ENCODE data around the gene NINJ2. TPM values are rescaled to one million over a fixed set of nuclear protein-coding genes. Genes with fewer than 3 reads are reported as not detected.

NINJ2 gene
- polyA plus RNA-seq, 3 donors, result 32.9 to 92.7 (median 73.7) TPM

- Histone ChIP-seq H3K27ac (ENCODE audit: low read depth in 1 of 2, low read length in 2 of 2) (no peak overlapping the region), H2AFZ (ENCODE audit: insufficient read depth, low read depth, low read length, poor library complexity, severe bottlenecking) (no peak overlapping the region), H3K4me2 (replicated peaks; ENCODE audit: extremely low read depth, low read length, poor library complexity, severe bottlenecking) (no peak overlapping the region), H3K4me3 (replicated peaks in 1 of 3; ENCODE audit: low read depth in 2 of 3, low read length in 3 of 3) (no peak overlapping the region), H3K36me3 (replicated peaks in 1 of 2; ENCODE audit: control insufficient read depth in 1 of 2, insufficient read depth in 2 of 2, low read length in 2 of 2) (no peaks in the 10 kb centered on the region), H3K27me3 (ENCODE audit: control insufficient read depth in 2 of 2, insufficient read depth in 2 of 2, low read length in 2 of 2) (no peaks in the 10 kb centered on the region), H3K9me3 (replicated peaks in 1 of 2; ENCODE audit: control insufficient read depth in 1 of 2, insufficient read depth in 1 of 2, low read length in 2 of 2) (no peaks in the 10 kb centered on the region), H4K20me1 (ENCODE audit: insufficient read depth, low read length) (no peaks in the 10 kb centered on the region), H3K9ac (ENCODE audit: insufficient read depth, low read length, poor library complexity, severe bottlenecking) (no peak overlapping the region), H3K4me1 (ENCODE audit: control insufficient read depth in 1 of 2, insufficient read depth in 2 of 2, low read length in 2 of 2) (peaks cover 25 to 30% of the 10 kb centered on the region in 2 donors), H3K79me2 (ENCODE audit: insufficient read depth, low read length) (no peaks in the 10 kb centered on the region)
- H3K27me3 Mint-ChIP-seq (ENCODE audit: low read depth in 3 of 3), result peaks cover 0 to 2% (median 0%) of the 10 kb centered on the region in 3 donors
- TF ChIP-seq CTCF (IDR thresholded peaks at IDR 0.05), result no peak
- H3K4me3 Mint-ChIP-seq, result no peak overlapping the region
- WGBS (ENCODE audit: insufficient coverage), result 98% methylated on average over 5 of the region's 5 CpGs
- peaks cover 0 to 2% (median 0%) of the 10 kb centered on the region in 7 donors for H3K9me3 Mint-ChIP-seq
- intact Hi-C loops (cut with micrococcal nuclease), result no loop called here
- DNase-seq, result no peak
- H3K36me3 Mint-ChIP-seq, result no peaks in the 10 kb centered on the region
- peaks cover 38% of the 10 kb centered on the region for H3K4me1 Mint-ChIP-seq
- peak overlapping the region in 1 of 7 donors; percentile 70 for H3K27ac Mint-ChIP-seq
Measured at GRCh38 chr12:664779-665092, 1.5 kb upstream of the NINJ2 start.

GRCh38 chr12:664075-664778, 982 bp upstream of the NINJ2 start:
- peaks cover 25 to 30% of the 10 kb centered on the region in 2 donors for H3K4me1 ChIP-seq (ENCODE audit: control insufficient read depth in 1 of 2, insufficient read depth in 2 of 2, low read length in 2 of 2)
- no peaks in the 10 kb centered on the region for H3K36me3 ChIP-seq (replicated peaks in 1 of 2; ENCODE audit: control insufficient read depth in 1 of 2, insufficient read depth in 2 of 2, low read length in 2 of 2)
- Mint-ChIP-seq H3K4me1 (peaks cover 39% of the 10 kb centered on the region), H3K4me3 (no peak overlapping the region), H3K27me3 (ENCODE audit: low read depth in 3 of 3) (peaks cover 0 to 2% (median 0%) of the 10 kb centered on the region in 3 donors), H3K9me3 (peaks cover 0 to 2% (median 0%) of the 10 kb centered on the region in 7 donors), H3K36me3 (no peaks in the 10 kb centered on the region), H3K27ac (no peak overlapping the region)
- no peak for DNase-seq
- no peak overlapping the region for H3K27ac ChIP-seq (ENCODE audit: low read depth in 1 of 2, low read length in 2 of 2)
- H2AFZ ChIP-seq (ENCODE audit: insufficient read depth, low read depth, low read length, poor library complexity, severe bottlenecking), result no peak overlapping the region
- H3K9me3 ChIP-seq (replicated peaks in 1 of 2; ENCODE audit: control insufficient read depth in 1 of 2, insufficient read depth in 1 of 2, low read length in 2 of 2), result no peaks in the 10 kb centered on the region
- intact Hi-C loops (cut with micrococcal nuclease), result no loop called here
- H4K20me1 ChIP-seq (ENCODE audit: insufficient read depth, low read length), result no peaks in the 10 kb centered on the region
- no peak overlapping the region for H3K4me3 ChIP-seq (replicated peaks in 1 of 3; ENCODE audit: low read depth in 2 of 3, low read length in 3 of 3)
- no peak overlapping the region for H3K9ac ChIP-seq (ENCODE audit: insufficient read depth, low read length, poor library complexity, severe bottlenecking)
- H3K27me3 ChIP-seq (ENCODE audit: control insufficient read depth in 2 of 2, insufficient read depth in 2 of 2, low read length in 2 of 2), result no peaks in the 10 kb centered on the region
- H3K79me2 ChIP-seq (ENCODE audit: insufficient read depth, low read length), result no peaks in the 10 kb centered on the region
- TF ChIP-seq CTCF (IDR thresholded peaks at IDR 0.05), result no peak
- 96% methylated on average over 7 of the region's 13 CpGs for WGBS (ENCODE audit: insufficient coverage)
- H3K4me2 ChIP-seq (replicated peaks; ENCODE audit: extremely low read depth, low read length, poor library complexity, severe bottlenecking), result no peak overlapping the region
